HCEC 1CT (cell line): Measurements from ENCODE around the gene ZNF112.

Experiments
- DNase-seq: peaks from one replicate; pipeline ENCODE4 v3.0.0-alpha.2; 2017

Gene ZNF112

GRCh38 chr19:44280916-44281315 is 75.6 kb downstream of the ZNF112 start:
- DNase-seq: no peak

- peak; percentile 69 for DNase-seq
These were observed 78.2 kb downstream of the ZNF112 start for GRCh38 chr19:44278181-44278690.

- no peak for DNase-seq
These were observed 79.1 kb downstream of the ZNF112 start for GRCh38 chr19:44277331-44277730.
